ACHN (cell line): Measurements from ENCODE around the gene RAI1.
A peak's percentile ranks its signal among the peaks of the same experiment; 100 is the strongest.

Experiments used
- DNase-seq: peaks from one replicate; pipeline ENCODE4 v3.0.0-alpha.2; 2015
- in situ Hi-C: cut with HindIII; loops from 2 replicates; pipeline ENCODE4 v1.10.0; 2017; ENCODE audit warnings: low sequenced_read_pairs, low pct_ligation_motif_present, low pct_unique_long_range_greater_than_20kb

Gene RAI1

GRCh38 chr17:17723354-17724261 is 42.4 kb downstream of the RAI1 start:
- DNase-seq = no peak
- in situ Hi-C loops = no loop called here

GRCh38 chr17:17724307-17725010 is 43.2 kb downstream of the RAI1 start:
- no peak for DNase-seq
- in situ Hi-C loops = no loop called here

- in situ Hi-C loops = no loop called here
- no peak for DNase-seq
Measured at GRCh38 chr17:17725011-17725751, 43.9 kb downstream of the RAI1 start.

GRCh38 chr17:17725752-17726457 is 44.6 kb downstream of the RAI1 start:
- DNase-seq = no peak
- in situ Hi-C loops = no loop called here

GRCh38 chr17:17726458-17727060 is 45.3 kb downstream of the RAI1 start:
- no peak for DNase-seq
- in situ Hi-C loops = no loop called here

GRCh38 chr17:17727111-17727659 is 45.9 kb downstream of the RAI1 start:
- DNase-seq = no peak
- in situ Hi-C loops = no loop called here

- in situ Hi-C loops = no loop called here
Measured at GRCh38 chr17:17728146-17728545, 46.9 kb downstream of the RAI1 start.

GRCh38 chr17:17728550-17729251 is 47.4 kb downstream of the RAI1 start:
- in situ Hi-C loops = no loop called here
- DNase-seq = no peak

More at GRCh38 chr17:17728146-17728545, 46.9 kb downstream of the RAI1 start:
- DNase-seq = no peak

GRCh38 chr17:17729620-17730249 is 48.5 kb downstream of the RAI1 start:
- in situ Hi-C loops = no loop called here
- peak; percentile 25 for DNase-seq

- no peak for DNase-seq
- in situ Hi-C loops = no loop called here
Measured at GRCh38 chr17:17730250-17730935, 49.1 kb downstream of the RAI1 start.

- in situ Hi-C loops = no loop called here
- DNase-seq = no peak
Measured at GRCh38 chr17:17732444-17732843, 51.2 kb downstream of the RAI1 start.

- peak; percentile 56 for DNase-seq
Measured at GRCh38 chr17:17732892-17733670, 51.8 kb downstream of the RAI1 start.

GRCh38 chr17:17736205-17737183 is 55.2 kb downstream of the RAI1 start:
- in situ Hi-C loops = no loop called here
- DNase-seq = no peak

More at GRCh38 chr17:17732892-17733670, 51.8 kb downstream of the RAI1 start:
- in situ Hi-C loops = no loop called here

GRCh38 chr17:17737961-17738894 is 57.0 kb downstream of the RAI1 start:
- DNase-seq = no peak
- in situ Hi-C loops = no loop called here
